GM10248 (cell line): Measurements from ENCODE around the gene WIPF3.

ENCODE experiments used
- CTCF ChIA-PET: fragments of 300-600 bp; sonication (Branson Sonifier 250); formaldehyde crosslinking; extraction: SDS; loops from one replicate; lab custom pipeline; 2021; ENCODE audit warnings: antibody characterized with exemption; lab: Yijun Ruan, JAX
- POLR2A ChIA-PET: fragments of 350-650 bp; sonication (Branson Sonifier 250); formaldehyde crosslinking; extraction: SDS; loops from one replicate; lab custom pipeline; 2020; ENCODE audit warnings: antibody characterized with exemption; lab: Yijun Ruan, JAX
- DNase-seq: peaks from one replicate; pipeline ENCODE4 v3.0.0; 2012; ENCODE audit errors: extremely low spot score
- CTCF ChIP-seq: IDR thresholded peaks from 2 replicates; pipeline ENCODE4 v1.5.1; 2012; ENCODE audit warnings: mild to moderate bottlenecking, low read depth; ENCODE audit errors: extremely low read depth, missing control alignments, control extremely low read depth

Gene WIPF3

GRCh38 chr7:29808075-29808801 is 1.9 kb downstream of the WIPF3 start:
- no peak for DNase-seq
- POLR2A ChIA-PET = no interaction called here
- TF ChIP-seq CTCF = no peak
- CTCF ChIA-PET = no interaction called here

GRCh38 chr7:29809533-29810155 is 3.3 kb downstream of the WIPF3 start:
- ChIA-PET POLR2A (no interaction called here), CTCF (no interaction called here)
- DNase-seq = no peak
- TF ChIP-seq CTCF = no peak

GRCh38 chr7:29810297-29810696 is 4.0 kb downstream of the WIPF3 start:
- DNase-seq = no peak
- CTCF ChIA-PET = no interaction called here
- POLR2A ChIA-PET = no interaction called here
- no peak for TF ChIP-seq CTCF

GRCh38 chr7:29810813-29811482 is 4.6 kb downstream of the WIPF3 start:
- POLR2A ChIA-PET = no interaction called here
- CTCF ChIA-PET = interaction anchor here (1.2 to 1.5 kb wide), 2 partner anchors 9 to 10 kb away, joined by 3 to 4 read pairs; no protein-coding TSS in a partner anchor
- no peak for DNase-seq
- no peak for TF ChIP-seq CTCF

- ChIA-PET POLR2A (no interaction called here), CTCF (interaction anchor here (1.2 to 1.5 kb wide), 2 partner anchors 9 to 10 kb away, joined by 3 to 4 read pairs; no protein-coding TSS in a partner anchor)
- no peak for DNase-seq
- no peak for TF ChIP-seq CTCF
Observed at GRCh38 chr7:29811586-29811985, 5.3 kb downstream of the WIPF3 start.

- ChIA-PET CTCF (interaction anchor here (1.2 to 1.5 kb wide), 2 partner anchors 8 to 11 kb away, joined by 3 to 4 read pairs; no protein-coding TSS in a partner anchor), POLR2A (no interaction called here)
- no peak for DNase-seq
- TF ChIP-seq CTCF = no peak
Observed at GRCh38 chr7:29812185-29812876, 6.0 kb downstream of the WIPF3 start.
